ENCODE data around the gene SSBP4. TPM values are rescaled to one million over a fixed set of nuclear protein-coding genes. Genes with fewer than 3 reads are reported as not detected.

Gene SSBP4
- polyA plus RNA-seq, 1 donor: 57.8 TPM

GRCh38 chr19:18431351-18432197 lies 12.4 kb downstream of the SSBP4 start:
- no peak for DNase-seq

- no peak for DNase-seq
Measured at GRCh38 chr19:18432275-18433014, 13.2 kb downstream of the SSBP4 start.

- no peak for DNase-seq
Measured at GRCh38 chr19:18433015-18433691, 14.0 kb downstream of the SSBP4 start.

- no peak for DNase-seq
Measured at GRCh38 chr19:18433735-18434398, 14.7 kb downstream of the SSBP4 start.

GRCh38 chr19:18434411-18435175 lies 15.4 kb downstream of the SSBP4 start:
- no peak for DNase-seq

- DNase-seq: no peak
Measured at GRCh38 chr19:18435178-18435841, 16.1 kb downstream of the SSBP4 start.

- DNase-seq: no peak
Measured at GRCh38 chr19:18435842-18436670, 16.9 kb downstream of the SSBP4 start.

- DNase-seq: peak; percentile 87
Measured at GRCh38 chr19:18436671-18437490, 17.7 kb downstream of the SSBP4 start.

GRCh38 chr19:18437491-18438330 lies 18.5 kb downstream of the SSBP4 start, which contains the start of gene ISYNA1:
Gene ISYNA1, minus strand, starts transcription at chr19:18438133. Its CDS starts 154 bp downstream, at chr19:18437979.
- no peak for DNase-seq

- no peak for DNase-seq
Measured at GRCh38 chr19:18438331-18439024, 19.3 kb downstream of the SSBP4 start.

- DNase-seq: no peak
Measured at GRCh38 chr19:18439025-18439909, 20.1 kb downstream of the SSBP4 start.

GRCh38 chr19:18439910-18440237 lies 20.7 kb downstream of the SSBP4 start:
- DNase-seq: no peak

GRCh38 chr19:18440415-18440877 lies 21.2 kb downstream of the SSBP4 start:
- DNase-seq: no peak

GRCh38 chr19:18440936-18441803 lies 22.0 kb downstream of the SSBP4 start:
- no peak for DNase-seq
